Measurements from ENCODE around the gene DTHD1.

The DTHD1 gene

DNA sequence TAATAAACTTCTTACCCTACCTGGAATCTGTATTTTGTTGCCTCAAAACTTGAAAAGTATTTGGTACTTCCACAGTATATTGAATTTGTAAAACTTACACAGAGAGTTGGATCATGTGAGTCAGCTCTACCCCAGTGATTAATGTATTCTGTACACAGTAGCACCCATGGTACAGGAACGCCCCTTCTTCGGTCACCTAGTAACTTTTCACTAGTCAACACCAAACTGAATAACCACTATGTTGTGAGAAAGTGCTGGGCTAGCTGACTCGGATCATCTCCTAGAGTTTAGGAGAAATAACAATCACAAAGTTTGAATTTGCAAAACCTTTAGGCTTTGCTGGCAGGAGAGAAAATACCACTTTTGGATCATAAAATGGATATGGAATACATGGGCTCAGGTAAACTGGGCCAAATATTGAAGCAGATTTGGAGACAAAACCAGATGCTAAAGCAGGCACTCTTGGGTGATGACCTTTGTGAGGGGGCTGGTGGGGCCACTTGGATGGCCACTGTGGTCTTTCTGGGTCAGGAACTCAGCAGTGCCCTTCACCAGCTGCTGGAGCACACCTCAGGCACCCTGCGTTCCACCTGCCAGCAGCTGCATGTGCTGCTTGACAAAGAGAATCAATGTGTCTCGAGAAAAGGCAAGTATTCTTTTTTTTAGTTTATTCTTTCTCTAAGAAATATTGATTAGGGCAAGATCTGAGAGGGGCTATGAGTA, at the start of gene DTHD1:
Gene DTHD1 (plus strand): TSS at position 233 of the 723 bp plus-strand sequence. CDS start 143 bp downstream, at position 376.
- H3K4me3 ChIP-seq (ENCODE audit: low read depth, low read length) = no peak within 1 kb of the TSS
- TF ChIP-seq, protein P1, sequence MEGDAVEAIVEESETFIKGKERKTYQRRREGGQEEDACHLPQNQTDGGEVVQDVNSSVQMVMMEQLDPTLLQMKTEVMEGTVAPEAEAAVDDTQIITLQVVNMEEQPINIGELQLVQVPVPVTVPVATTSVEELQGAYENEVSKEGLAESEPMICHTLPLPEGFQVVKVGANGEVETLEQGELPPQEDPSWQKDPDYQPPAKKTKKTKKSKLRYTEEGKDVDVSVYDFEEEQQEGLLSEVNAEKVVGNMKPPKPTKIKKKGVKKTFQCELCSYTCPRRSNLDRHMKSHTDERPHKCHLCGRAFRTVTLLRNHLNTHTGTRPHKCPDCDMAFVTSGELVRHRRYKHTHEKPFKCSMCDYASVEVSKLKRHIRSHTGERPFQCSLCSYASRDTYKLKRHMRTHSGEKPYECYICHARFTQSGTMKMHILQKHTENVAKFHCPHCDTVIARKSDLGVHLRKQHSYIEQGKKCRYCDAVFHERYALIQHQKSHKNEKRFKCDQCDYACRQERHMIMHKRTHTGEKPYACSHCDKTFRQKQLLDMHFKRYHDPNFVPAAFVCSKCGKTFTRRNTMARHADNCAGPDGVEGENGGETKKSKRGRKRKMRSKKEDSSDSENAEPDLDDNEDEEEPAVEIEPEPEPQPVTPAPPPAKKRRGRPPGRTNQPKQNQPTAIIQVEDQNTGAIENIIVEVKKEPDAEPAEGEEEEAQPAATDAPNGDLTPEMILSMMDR (IDR thresholded peaks at IDR 0.05; ENCODE audit: low read depth, low read length) = no peak

- TF ChIP-seq, protein P1 (IDR thresholded peaks at IDR 0.05; ENCODE audit: low read depth, low read length) = no peak
- H3K4me3 ChIP-seq (ENCODE audit: low read depth, low read length) = no peak overlapping the region
Measured at GRCh38 chr4:36233567-36234266, 47.7 kb upstream of the DTHD1 start.

- TF ChIP-seq, protein P1 (IDR thresholded peaks at IDR 0.05; ENCODE audit: low read depth, low read length) = no peak
- H3K4me3 ChIP-seq (ENCODE audit: low read depth, low read length) = no peak overlapping the region
Measured at GRCh38 chr4:36235306-36235705, 46.1 kb upstream of the DTHD1 start.

GRCh38 chr4:36236159-36236558, 45.3 kb upstream of the DTHD1 start:
- no peak overlapping the region for H3K4me3 ChIP-seq (ENCODE audit: low read depth, low read length)
- TF ChIP-seq, protein P1 (IDR thresholded peaks at IDR 0.05; ENCODE audit: low read depth, low read length) = no peak

- no peak overlapping the region for H3K4me3 ChIP-seq (ENCODE audit: low read depth, low read length)
- TF ChIP-seq, protein P1 (IDR thresholded peaks at IDR 0.05; ENCODE audit: low read depth, low read length) = no peak
Measured at GRCh38 chr4:36237366-36238313, 43.8 kb upstream of the DTHD1 start.

- H3K4me3 ChIP-seq (ENCODE audit: low read depth, low read length) = no peak overlapping the region
- TF ChIP-seq, protein P1 (IDR thresholded peaks at IDR 0.05; ENCODE audit: low read depth, low read length) = no peak
Measured at GRCh38 chr4:36241771-36242170, 39.6 kb upstream of the DTHD1 start.
